ENCODE measurements around the gene TTC3. TPM values are rescaled to one million over a fixed set of nuclear protein-coding genes. Genes with fewer than 3 reads are reported as not detected.

TTC3 gene
- total and polyA plus RNA-seq, 9 of the 15 experiments (the other 6 are each of a cell fraction or from before 2014, with no cell fraction given), result 17.5 to 92.0 (median 59.5) TPM

DNA sequence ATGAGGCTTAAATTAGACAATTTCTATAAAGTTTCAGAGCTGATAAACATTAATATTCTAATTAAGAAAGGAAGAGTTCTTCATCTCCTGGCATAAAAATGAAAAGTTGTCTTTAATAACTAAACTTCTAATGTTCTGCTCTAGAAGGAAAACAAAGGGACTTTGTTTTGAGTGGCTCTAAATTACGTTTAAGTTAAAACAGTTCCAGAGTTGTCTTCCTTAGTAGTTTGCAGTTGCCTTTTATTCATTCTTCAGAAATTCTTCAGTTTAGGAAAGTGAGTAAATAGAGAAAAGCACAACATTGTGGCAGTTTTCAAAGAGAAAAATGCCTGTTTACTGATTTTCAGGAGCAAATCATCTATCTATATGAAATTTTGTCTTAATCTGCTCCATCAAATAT is 86.9 kb downstream of the TTC3 start:
- intact Hi-C loops (cut with micrococcal nuclease), result no loop called here
- H4K20me1 ChIP-seq (replicated peaks; ENCODE audit: control insufficient read depth, insufficient read depth, low read length), result no peaks in the 10 kb centered on the region
- no peak overlapping the region for H3K4me3 ChIP-seq
- no peaks in the 10 kb centered on the region for H3K79me2 ChIP-seq (ENCODE audit: control insufficient read depth, insufficient read depth, low read length)
- no peaks in the 10 kb centered on the region for H3K27me3 ChIP-seq (ENCODE audit: control insufficient read depth in 2 of 2, insufficient read depth in 2 of 2, low read length in 2 of 2)
- no peak overlapping the region for H3K9ac ChIP-seq (ENCODE audit: insufficient read depth in 1 of 2, low read depth in 2 of 2, low read length in 2 of 2)
- peaks cover 0 to 12% of the 10 kb centered on the region in 2 experiments; a peak in 2 of 5 replicates for H3K4me1 ChIP-seq (replicated peaks in 1 of 2; ENCODE audit: control insufficient read depth in 2 of 2, insufficient read depth in 2 of 2, low read length in 2 of 2)
- H3K36me3 ChIP-seq (ENCODE audit: control insufficient read depth, insufficient read depth, low read length), result peaks cover 84% of the 10 kb centered on the region
- in situ Hi-C loops (cut with MboI), result no loop called here
- DNase-seq (ENCODE audit: extremely low read depth in 1 of 4, low spot score in 3 of 4) (no peak), ATAC-seq (no peak), FAIRE-seq (no peak)
- CTCF ChIA-PET (ENCODE audit: low intra/inter-chr PET ratio), result no interaction called here
- BruUV-seq (replicated peaks), result no TSS peak
- no peaks in the 10 kb centered on the region for H3K9me1 ChIP-seq (ENCODE audit: control insufficient read depth, insufficient read depth, low read length)
- H3K9me3 ChIP-seq (replicated peaks; ENCODE audit: control insufficient read depth, insufficient read depth, low read depth, low read length), result no peaks in the 10 kb centered on the region
- POLR2A ChIA-PET, result no interaction called here
- no peak overlapping the region for H3K4me2 ChIP-seq (ENCODE audit: insufficient read depth, low read length)
- TF ChIP-seq ZFX (CRISPR knock-in tag; IDR thresholded peaks at IDR 0.05), result no peak
- TF ChIP-seq, protein P1, sequence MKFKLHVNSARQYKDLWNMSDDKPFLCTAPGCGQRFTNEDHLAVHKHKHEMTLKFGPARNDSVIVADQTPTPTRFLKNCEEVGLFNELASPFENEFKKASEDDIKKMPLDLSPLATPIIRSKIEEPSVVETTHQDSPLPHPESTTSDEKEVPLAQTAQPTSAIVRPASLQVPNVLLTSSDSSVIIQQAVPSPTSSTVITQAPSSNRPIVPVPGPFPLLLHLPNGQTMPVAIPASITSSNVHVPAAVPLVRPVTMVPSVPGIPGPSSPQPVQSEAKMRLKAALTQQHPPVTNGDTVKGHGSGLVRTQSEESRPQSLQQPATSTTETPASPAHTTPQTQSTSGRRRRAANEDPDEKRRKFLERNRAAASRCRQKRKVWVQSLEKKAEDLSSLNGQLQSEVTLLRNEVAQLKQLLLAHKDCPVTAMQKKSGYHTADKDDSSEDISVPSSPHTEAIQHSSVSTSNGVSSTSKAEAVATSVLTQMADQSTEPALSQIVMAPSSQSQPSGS (CRISPR knock-in tag; IDR thresholded peaks at IDR 0.05), result no peak
- TF ChIP-seq, protein P2, sequence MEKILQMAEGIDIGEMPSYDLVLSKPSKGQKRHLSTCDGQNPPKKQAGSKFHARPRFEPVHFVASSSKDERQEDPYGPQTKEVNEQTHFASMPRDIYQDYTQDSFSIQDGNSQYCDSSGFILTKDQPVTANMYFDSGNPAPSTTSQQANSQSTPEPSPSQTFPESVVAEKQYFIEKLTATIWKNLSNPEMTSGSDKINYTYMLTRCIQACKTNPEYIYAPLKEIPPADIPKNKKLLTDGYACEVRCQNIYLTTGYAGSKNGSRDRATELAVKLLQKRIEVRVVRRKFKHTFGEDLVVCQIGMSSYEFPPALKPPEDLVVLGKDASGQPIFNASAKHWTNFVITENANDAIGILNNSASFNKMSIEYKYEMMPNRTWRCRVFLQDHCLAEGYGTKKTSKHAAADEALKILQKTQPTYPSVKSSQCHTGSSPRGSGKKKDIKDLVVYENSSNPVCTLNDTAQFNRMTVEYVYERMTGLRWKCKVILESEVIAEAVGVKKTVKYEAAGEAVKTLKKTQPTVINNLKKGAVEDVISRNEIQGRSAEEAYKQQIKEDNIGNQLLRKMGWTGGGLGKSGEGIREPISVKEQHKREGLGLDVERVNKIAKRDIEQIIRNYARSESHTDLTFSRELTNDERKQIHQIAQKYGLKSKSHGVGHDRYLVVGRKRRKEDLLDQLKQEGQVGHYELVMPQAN (IDR thresholded peaks at IDR 0.05; ENCODE audit: borderline replicate concordance), result no peak
- no peak for TF ChIP-seq PHF20 (IDR thresholded peaks at IDR 0.05; ENCODE audit: partially characterized antibody)
- TF ChIP-seq ESRRA (IDR thresholded peaks at IDR 0.05; ENCODE audit: borderline replicate concordance, low read depth), result no peak
- TF ChIP-seq PRPF4 (IDR thresholded peaks at IDR 0.05; ENCODE audit: insufficient read depth, low read depth, low read length, poor library complexity, severe bottlenecking), result no peak
- TF ChIP-seq CBX1 (IDR thresholded peaks at IDR 0.05; ENCODE audit: low read depth), result no peak
- no peak for TF ChIP-seq TAF1 (IDR thresholded peaks at IDR 0.05; ENCODE audit: control insufficient read depth, extremely low read depth, insufficient read depth, low read length, severe bottlenecking)
- no peak for TF ChIP-seq KLF10 (CRISPR knock-in tag; IDR thresholded peaks at IDR 0.05)
- 91% methylated on average over 1 of the region's 1 CpG for WGBS (ENCODE audit: insufficient coverage, low coverage, missing lambda C conversion rate)
- no peak overlapping the region for H3K27ac ChIP-seq (ENCODE audit: extremely low read depth, low read depth, low read length)
- H2AFZ ChIP-seq (ENCODE audit: low read depth, low read length), result no peak overlapping the region
